ENCODE measurements around the gene MAK. TPM values are rescaled to one million over a fixed set of nuclear protein-coding genes. Genes with fewer than 3 reads are reported as not detected.
A peak's percentile ranks its signal among the peaks of the same experiment; 100 is the strongest.
"Not testable (repeated sequence)": the region's sequence is repeated elsewhere in the genome, so short reads cannot be mapped to it uniquely, and the experiment has no call there.

The MAK gene
- total RNA-seq, 2 donors from 2014 or later: 0.09 to 1.8 TPM

DNA sequence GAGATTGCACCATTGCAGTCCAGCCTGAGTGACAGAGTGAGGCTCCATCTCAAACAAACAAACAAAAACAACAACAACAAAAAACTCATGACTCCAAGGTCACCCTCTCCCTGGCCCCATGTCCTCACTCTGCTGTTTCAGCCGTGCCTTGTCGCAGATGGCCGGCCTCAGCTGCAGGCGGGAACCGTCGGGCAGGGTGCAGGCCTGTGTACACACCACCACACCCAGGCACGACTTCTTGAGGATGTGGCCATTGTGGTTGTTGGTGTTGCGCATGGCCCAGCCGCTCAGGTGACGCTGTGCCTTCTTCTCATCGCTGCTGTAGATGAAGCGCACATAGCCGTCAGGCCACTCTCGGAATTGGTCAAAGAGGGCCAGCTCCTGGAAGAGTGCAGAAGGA lies 38.7 kb upstream of the MAK start:
- no peak for DNase-seq (ENCODE audit: low spot score)
- intact Hi-C loops (cut with DNase I): no loop called here
- Histone ChIP-seq H3K9me3 (no peaks in the 10 kb centered on the region), H3K4me3 (no peak overlapping the region), H3K27me3 (replicated peaks; ENCODE audit: insufficient read depth) (peaks cover 5% of the 10 kb centered on the region), H3K36me3 (no peaks in the 10 kb centered on the region), H3K4me1 (replicated peaks) (no peaks in the 10 kb centered on the region), H3K27ac (no peak overlapping the region)
- 95% methylated on average over 14 of the region's 14 CpGs for WGBS
- TF ChIP-seq POLR2AphosphoS5 (IDR thresholded peaks at IDR 0.05) (no peak), POLR2A (IDR thresholded peaks at IDR 0.05) (no peak), CTCF (IDR thresholded peaks at IDR 0.05) (no peak)

DNA sequence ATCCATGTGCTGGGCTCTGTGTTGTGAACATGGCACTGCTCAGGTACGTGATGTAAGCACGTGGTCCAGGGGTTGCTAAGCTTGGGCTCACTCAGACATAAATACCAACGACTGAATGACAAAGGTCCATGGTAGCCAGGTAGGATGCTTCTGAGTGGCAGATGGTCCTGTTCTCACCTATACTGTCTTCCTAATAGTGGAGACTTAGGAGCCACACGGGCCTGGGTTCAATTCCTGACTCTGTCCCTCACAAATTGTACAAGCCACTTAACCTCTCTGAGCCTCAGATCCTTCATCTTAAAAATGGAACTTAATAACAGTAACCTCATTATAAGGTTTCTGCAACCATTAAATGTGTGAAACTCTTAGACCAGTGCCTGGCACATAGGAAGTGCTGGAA lies 36.7 kb upstream of the MAK start:
- no peak overlapping the region for H3K4me3 ChIP-seq
- intact Hi-C loops (cut with DNase I): no loop called here
- 84% methylated on average over 4 of the region's 4 CpGs for WGBS
- H3K27me3 ChIP-seq (replicated peaks; ENCODE audit: insufficient read depth): no peaks in the 10 kb centered on the region
- no peaks in the 10 kb centered on the region for H3K9me3 ChIP-seq
- no peaks in the 10 kb centered on the region for H3K4me1 ChIP-seq (replicated peaks)
- DNase-seq (ENCODE audit: low spot score): no peak
- no peaks in the 10 kb centered on the region for H3K36me3 ChIP-seq
- H3K27ac ChIP-seq: no peak overlapping the region
- TF ChIP-seq POLR2AphosphoS5 (IDR thresholded peaks at IDR 0.05) (no peak), POLR2A (IDR thresholded peaks at IDR 0.05) (no peak), CTCF (IDR thresholded peaks at IDR 0.05) (no peak)

GRCh38 chr6:10874207-10874606 lies 35.9 kb upstream of the MAK start:
- intact Hi-C loops (cut with DNase I): no loop called here
- H3K4me3 ChIP-seq: no peak overlapping the region
- DNase-seq (ENCODE audit: low spot score): no peak
- TF ChIP-seq POLR2A (IDR thresholded peaks at IDR 0.05) (no peak), CTCF (IDR thresholded peaks at IDR 0.05) (no peak), POLR2AphosphoS5 (IDR thresholded peaks at IDR 0.05) (no peak)
- H3K4me1 ChIP-seq (replicated peaks): no peaks in the 10 kb centered on the region
- H3K36me3 ChIP-seq: no peaks in the 10 kb centered on the region
- H3K27me3 ChIP-seq (replicated peaks; ENCODE audit: insufficient read depth): no peaks in the 10 kb centered on the region
- whole genome bisulfite sequencing: 90% methylated on average over 6 of the region's 6 CpGs
- no peaks in the 10 kb centered on the region for H3K9me3 ChIP-seq
- no peak overlapping the region for H3K27ac ChIP-seq

- intact Hi-C loops (cut with DNase I): no loop called here
- no peaks in the 10 kb centered on the region for H3K9me3 ChIP-seq
- peak; percentile 27 for TF ChIP-seq POLR2AphosphoS5 (IDR thresholded peaks at IDR 0.05)
- no peak for TF ChIP-seq CTCF (IDR thresholded peaks at IDR 0.05)
- H3K4me1 ChIP-seq (replicated peaks): no peaks in the 10 kb centered on the region
- no peak overlapping the region for H3K27ac ChIP-seq
- no peak for DNase-seq (ENCODE audit: low spot score)
- H3K27me3 ChIP-seq (replicated peaks; ENCODE audit: insufficient read depth): no peaks in the 10 kb centered on the region
- 34% methylated on average over 1 of the region's 1 CpG for WGBS
- no peaks in the 10 kb centered on the region for H3K36me3 ChIP-seq
- H3K4me3 ChIP-seq: no peak overlapping the region
Measured at GRCh38 chr6:10873374-10873773, 35.0 kb upstream of the MAK start.

- H3K9me3 ChIP-seq: no peaks in the 10 kb centered on the region
- DNase-seq (ENCODE audit: low spot score): no peak
- no peak overlapping the region for H3K4me3 ChIP-seq
- H3K27me3 ChIP-seq (replicated peaks; ENCODE audit: insufficient read depth): no peaks in the 10 kb centered on the region
- no peak overlapping the region for H3K27ac ChIP-seq
- no peaks in the 10 kb centered on the region for H3K4me1 ChIP-seq (replicated peaks)
- intact Hi-C loops (cut with DNase I): no loop called here
- 90% methylated on average over 3 of the region's 3 CpGs for WGBS
- TF ChIP-seq POLR2AphosphoS5 (IDR thresholded peaks at IDR 0.05): no peak
- no peak for TF ChIP-seq POLR2A (IDR thresholded peaks at IDR 0.05)
- no peak for TF ChIP-seq CTCF (IDR thresholded peaks at IDR 0.05)
- H3K36me3 ChIP-seq: no peaks in the 10 kb centered on the region
Measured at GRCh38 chr6:10867952-10868351, 29.6 kb upstream of the MAK start.

DNA sequence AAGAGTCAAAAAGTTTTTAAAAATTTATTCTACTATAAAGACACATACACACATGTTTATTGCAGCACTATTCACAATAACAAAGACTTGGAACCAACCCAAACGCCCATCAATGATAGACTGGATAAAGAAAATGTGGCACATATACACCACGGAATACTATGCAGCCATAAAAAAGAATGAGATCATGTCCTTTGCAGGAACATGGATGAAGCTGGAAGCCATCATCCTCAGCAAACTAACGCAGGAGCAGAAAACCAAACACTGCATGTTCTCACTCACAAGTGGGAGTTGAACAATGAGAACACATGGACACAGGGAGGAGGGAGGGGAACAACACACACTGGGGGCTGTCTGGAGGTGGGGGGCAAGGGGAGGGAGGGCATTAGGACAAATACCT lies 28.4 kb upstream of the MAK start:
- H3K4me3 ChIP-seq; H3K36me3 ChIP-seq; intact Hi-C loops (cut with DNase I); H3K4me1 ChIP-seq (replicated peaks); H3K9me3 ChIP-seq; H3K27ac ChIP-seq; H3K27me3 ChIP-seq (replicated peaks; ENCODE audit: insufficient read depth); DNase-seq (ENCODE audit: low spot score): not testable (repeated sequence)
- 81% methylated on average over 3 of the region's 3 CpGs for WGBS

GRCh38 chr6:10863031-10863430 lies 24.7 kb upstream of the MAK start:
- H3K4me3 ChIP-seq; DNase-seq (ENCODE audit: low spot score); intact Hi-C loops (cut with DNase I); H3K4me1 ChIP-seq (replicated peaks); H3K9me3 ChIP-seq; H3K36me3 ChIP-seq; H3K27me3 ChIP-seq (replicated peaks; ENCODE audit: insufficient read depth); H3K27ac ChIP-seq: not testable (repeated sequence)
- WGBS: 91% methylated on average over 7 of the region's 7 CpGs
